HG03460 (cell line): ENCODE results near the gene DCLRE1C.
"Not testable (repeated sequence)": the region's sequence is repeated elsewhere in the genome, so short reads cannot be mapped to it uniquely, and the experiment has no call there.

ENCODE experiments used
- ATAC-seq: cut with Tn5 transposase; IDR thresholded peaks from one replicate; pipeline ENCODE4 v1.9.1; 2021; ENCODE audit not compliant: unreplicated experiment

DCLRE1C gene

GRCh38 chr10:14889318-14889717 lies 64.6 kb downstream of the DCLRE1C start:
- no peak for ATAC-seq

DNA sequence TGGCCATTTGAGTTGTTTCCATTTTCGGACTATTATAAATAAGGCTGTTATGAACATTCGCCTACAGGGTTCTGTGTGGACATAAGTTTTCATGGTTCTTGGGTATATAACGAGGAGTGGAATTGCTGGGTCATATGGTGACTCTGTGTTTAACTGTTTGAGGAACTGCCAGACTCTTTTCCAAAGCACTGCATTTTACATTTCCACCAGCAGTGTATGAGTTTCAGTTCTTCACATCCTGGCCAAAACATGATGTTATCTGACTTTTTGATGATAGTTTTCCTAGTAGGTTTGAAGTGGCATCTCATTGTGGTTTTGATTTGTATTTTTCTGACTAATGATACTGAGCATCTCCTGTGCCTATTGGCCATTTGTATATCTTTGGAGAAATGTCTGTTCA lies 69.8 kb downstream of the DCLRE1C start:
- no peak for ATAC-seq

- no peak for ATAC-seq
Measured at GRCh38 chr10:14880229-14880628, 73.7 kb downstream of the DCLRE1C start.

GRCh38 chr10:14879928-14880193 lies 74.0 kb downstream of the DCLRE1C start:
- ATAC-seq: no peak

DNA sequence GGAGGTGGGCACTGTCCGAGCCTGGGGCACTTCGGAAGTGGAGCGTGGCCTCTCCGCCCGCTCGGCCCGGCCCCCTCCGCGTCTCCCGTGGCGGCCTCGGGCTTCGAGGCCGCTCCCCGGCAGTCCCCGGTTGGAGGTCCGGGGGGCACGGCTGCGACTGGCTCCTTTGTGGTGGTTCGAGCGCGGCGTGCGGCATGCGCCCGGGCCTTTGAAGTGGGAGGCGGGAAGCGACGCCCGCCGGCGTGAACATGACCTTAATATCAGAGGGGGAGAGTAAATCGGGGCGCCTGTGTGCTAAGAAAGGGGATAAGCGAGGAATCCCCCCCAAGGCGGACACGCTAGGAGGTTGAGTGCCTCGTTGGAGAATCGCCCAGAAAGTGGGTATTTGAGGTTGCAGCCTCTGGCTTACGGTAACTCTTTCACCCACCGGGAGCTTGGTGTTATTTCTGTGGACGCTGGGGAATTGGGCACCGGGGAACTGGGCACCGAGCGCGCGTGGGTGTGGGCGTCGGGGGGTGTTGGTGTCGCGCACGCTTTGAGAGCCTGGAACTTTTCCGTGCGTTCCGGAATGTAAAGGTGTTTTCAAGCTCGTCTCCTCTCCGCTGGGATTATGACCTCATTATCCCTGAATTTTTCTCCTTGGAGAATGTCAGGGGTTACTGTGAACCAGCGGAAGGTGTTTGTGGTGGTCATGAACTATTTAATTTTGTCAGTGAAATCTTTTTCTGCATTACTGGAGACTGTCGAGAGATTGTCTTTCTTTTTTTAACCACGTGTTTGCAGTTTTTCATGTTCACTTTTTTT lies 74.6 kb downstream of the DCLRE1C start:
- ATAC-seq: peak; percentile 13

GRCh38 chr10:14878266-14879123 lies 75.4 kb downstream of the DCLRE1C start, which contains the start of gene SUV39H2:
Gene SUV39H2, plus strand, starts transcription at chr10:14878866. Its CDS starts 23 bp downstream, at chr10:14878889.
- ATAC-seq: peak; percentile 85

GRCh38 chr10:14876764-14877163 lies 77.1 kb downstream of the DCLRE1C start:
- no peak for ATAC-seq

DNA sequence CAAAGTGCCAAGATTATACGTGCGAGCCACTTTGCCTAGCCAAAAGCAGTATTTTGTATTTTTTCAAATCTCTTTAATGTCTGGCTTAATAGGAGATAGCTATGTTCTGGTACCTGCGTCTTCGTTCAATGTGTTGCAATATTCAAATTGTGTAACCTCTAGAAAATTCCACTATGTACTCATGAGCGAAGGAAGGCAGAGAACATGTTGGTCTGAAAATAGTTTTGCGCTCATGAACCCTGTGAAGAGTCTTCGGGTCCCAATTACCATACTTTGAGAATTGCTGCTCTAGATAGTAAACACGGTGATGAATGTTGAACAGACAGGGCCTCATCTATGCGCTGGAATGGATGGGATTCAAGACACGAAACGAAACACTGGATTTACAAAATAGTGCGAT lies 78.0 kb downstream of the DCLRE1C start:
- no peak for ATAC-seq

- ATAC-seq: peak; percentile 51
Measured at GRCh38 chr10:14873090-14873760, 80.7 kb downstream of the DCLRE1C start.

DNA sequence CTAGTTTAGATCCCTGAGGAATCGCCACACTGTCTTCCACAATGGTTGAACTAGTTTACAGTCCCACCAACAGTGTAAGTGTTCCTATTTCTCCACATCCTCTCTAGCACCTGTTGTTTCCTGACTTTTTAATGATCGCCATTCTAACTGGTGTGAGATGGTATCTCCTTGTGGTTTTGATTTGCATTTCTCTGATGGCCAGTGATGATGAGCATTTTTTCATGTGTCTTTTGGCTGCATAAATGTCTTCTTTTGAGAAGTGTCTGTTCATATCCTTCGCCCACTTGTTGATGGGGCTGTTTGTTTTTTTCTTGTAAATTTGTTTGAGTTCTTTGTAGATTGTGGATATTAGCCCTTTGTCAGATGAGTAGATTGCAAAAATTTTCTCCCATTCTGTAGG lies 89.0 kb downstream of the DCLRE1C start:
- not testable (repeated sequence) for ATAC-seq

DNA sequence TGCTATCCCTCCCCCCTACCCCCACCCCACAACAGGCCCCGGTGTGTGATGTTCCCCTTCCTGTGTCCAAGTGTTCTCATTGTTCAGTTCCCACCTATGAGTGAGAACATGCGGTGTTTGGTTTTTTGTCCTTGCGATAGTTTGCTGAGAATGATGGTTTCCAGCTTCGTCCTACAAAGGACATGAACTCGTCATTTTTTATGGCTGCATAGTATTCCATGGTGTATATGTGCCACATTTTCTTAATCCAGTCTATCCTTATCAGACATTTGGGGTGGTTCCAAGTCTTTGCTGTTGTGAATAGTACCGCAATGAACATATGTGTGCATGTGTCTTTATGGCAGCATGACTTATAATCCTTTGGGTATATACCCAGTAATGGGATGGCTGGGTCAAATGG lies 89.4 kb downstream of the DCLRE1C start:
- ATAC-seq: not testable (repeated sequence)

- no peak for ATAC-seq
Measured at GRCh38 chr10:14860791-14861190, 93.1 kb downstream of the DCLRE1C start.

DNA sequence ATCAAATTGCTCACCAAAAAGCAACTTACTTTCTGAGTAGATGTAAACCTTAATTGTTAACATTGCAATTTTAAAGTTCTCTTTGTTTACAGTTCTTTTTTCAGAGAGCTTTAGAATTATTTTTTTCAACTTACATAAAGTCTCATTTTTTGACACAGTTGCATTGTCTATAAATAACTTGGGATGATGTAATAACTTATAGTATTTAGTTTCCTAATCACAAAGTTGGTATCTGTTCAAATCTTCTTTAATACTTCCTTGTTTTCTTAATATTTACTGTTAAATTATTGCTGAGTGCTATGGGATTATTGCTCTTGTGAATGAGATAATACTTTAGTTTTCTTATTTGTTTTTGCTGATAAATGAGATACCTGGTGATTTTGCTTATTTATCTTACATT lies 94.1 kb downstream of the DCLRE1C start:
- no peak for ATAC-seq

DNA sequence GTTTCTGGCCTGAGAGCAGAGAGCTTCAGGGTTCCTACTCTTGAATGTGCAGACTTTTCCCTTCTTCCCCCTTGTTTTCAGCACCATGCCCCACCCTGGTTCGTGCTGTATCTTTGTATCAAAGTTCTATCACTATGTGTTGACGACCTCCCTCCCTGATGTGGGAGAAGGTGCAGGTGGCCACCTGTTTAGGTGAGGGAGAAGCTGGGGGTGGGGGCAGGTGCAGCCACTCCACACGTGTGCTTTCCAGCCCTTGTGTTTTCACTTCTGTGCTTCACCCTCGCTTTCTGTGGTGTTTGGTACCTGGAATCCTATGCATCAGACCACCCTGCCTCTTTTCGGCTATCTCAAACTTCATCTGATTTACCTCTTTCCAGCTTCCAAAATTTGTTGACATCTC lies 94.9 kb downstream of the DCLRE1C start:
- ATAC-seq: no peak

- ATAC-seq: no peak
Measured at GRCh38 chr10:14858338-14858960, 95.4 kb downstream of the DCLRE1C start.

DNA sequence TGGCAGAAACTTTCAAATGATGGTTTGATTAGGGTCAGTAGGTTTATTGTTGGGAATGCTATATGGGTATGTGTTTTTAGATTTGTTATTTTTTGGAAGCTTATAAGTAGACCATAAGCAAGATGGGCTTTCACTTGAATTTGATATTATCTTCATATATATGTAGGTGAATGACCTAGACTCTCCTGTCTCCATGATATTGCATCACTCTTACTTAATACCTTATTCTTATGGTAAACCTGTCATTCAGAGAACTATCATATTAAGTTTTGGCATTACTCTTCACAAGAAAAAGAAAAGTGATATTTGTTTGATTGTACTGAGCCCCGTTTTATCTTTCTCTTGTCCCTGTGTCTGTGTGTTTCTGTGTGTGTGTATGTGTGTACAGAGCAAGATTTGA lies 98.4 kb downstream of the DCLRE1C start:
- ATAC-seq: no peak

GRCh38 chr10:14852236-14852635 lies 101.7 kb downstream of the DCLRE1C start:
- ATAC-seq: no peak
